K562 (cell line): ENCODE measurements around the gene WDR70.
"Not testable (repeated sequence)": the region's sequence is repeated elsewhere in the genome, so short reads cannot be mapped to it uniquely, and the experiment has no call there.

Experiments
- ID3 ChIP-seq, 2 experiments: fragments of 250-450 bp in 1 of 2; fragments of 450-650 bp in 1 of 2; sonication (Bioruptor Pico) in 1 of 2; IDR thresholded peaks; 2 replicates each; pipeline versions ENCODE4 v1.6.1 to v1.8.0; 2016 to 2021; ENCODE audit warnings: mild to moderate bottlenecking in 2 of 2, moderate library complexity in 2 of 2, missing compliant biosample characterization in 1 of 2, missing genetic modification characterization in 1 of 2
- NFXL1 ChIP-seq: fragments of 450-650 bp; formaldehyde crosslinking; IDR thresholded peaks from 2 replicates; pipeline ENCODE4 v1.4.0; 2021; ENCODE audit warnings: mild to moderate bottlenecking
- REST ChIP-seq, 2 experiments: fragments of 450-650 bp; formaldehyde crosslinking in 1 of 2; IDR thresholded peaks; 2 replicates each; pipeline versions ENCODE4 v1.4.0 to v1.6.1; 2014 to 2020; ENCODE audit warnings: mild to moderate bottlenecking in 2 of 2, borderline replicate concordance in 1 of 2, low read depth in 1 of 2

DNA sequence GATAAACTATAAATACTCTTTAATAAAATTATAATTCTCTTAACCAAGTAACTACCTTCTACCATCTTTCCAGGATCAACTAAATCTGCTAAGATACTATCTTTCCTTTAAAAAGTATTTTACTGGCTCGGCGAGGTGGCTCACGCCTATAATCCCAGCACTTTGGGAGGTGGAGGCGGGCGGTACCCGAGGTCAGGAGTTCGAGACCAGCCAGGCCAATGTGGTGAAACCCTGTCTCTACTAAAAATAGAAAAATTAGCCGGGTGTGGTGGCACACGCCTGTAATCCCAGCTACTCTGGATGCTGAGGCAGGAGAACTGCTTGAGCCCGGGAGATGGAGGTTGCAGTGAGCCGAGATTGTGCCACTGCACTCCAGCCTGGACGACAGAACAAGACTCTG is 44.4 kb upstream of the WDR70 start:
- not testable (repeated sequence) for TF ChIP-seq ID3 (CRISPR knock-in tag; IDR thresholded peaks at IDR 0.05); ID3 (tag; IDR thresholded peaks at IDR 0.05); REST (IDR thresholded peaks at IDR 0.05; ENCODE audit: borderline replicate concordance); REST (CRISPR knock-in tag; IDR thresholded peaks at IDR 0.05; ENCODE audit: low read depth); NFXL1 (CRISPR knock-in tag)
